ES-I3 (cell line): ENCODE results near the gene ZNF160.
A peak's percentile ranks its signal among the peaks of the same experiment; 100 is the strongest.
"Not testable (repeated sequence)": the region's sequence is repeated elsewhere in the genome, so short reads cannot be mapped to it uniquely, and the experiment has no call there.

Experiments
- H3K36me3 ChIP-seq: 2 replicates; pipeline ENCODE4 v1.6.1; 2013; ENCODE audit warnings: mild to moderate bottlenecking, low read length, control low read depth, moderate library complexity; ENCODE audit not compliant: insufficient read depth
- H3K4me1 ChIP-seq: 2 replicates; pipeline ENCODE4 v1.6.1; 2013; ENCODE audit warnings: mild to moderate bottlenecking, control low read depth, low read length; ENCODE audit not compliant: insufficient read depth
- H3K9ac ChIP-seq: 2 replicates; pipeline ENCODE4 v1.6.1; 2013; ENCODE audit warnings: low read depth, mild to moderate bottlenecking, low read length, moderate library complexity
- H3K9me3 ChIP-seq: 2 replicates; pipeline ENCODE4 v1.6.1; 2013; ENCODE audit warnings: mild to moderate bottlenecking, low read length, moderate library complexity; ENCODE audit not compliant: control insufficient read depth, insufficient read depth

ZNF160 gene

DNA sequence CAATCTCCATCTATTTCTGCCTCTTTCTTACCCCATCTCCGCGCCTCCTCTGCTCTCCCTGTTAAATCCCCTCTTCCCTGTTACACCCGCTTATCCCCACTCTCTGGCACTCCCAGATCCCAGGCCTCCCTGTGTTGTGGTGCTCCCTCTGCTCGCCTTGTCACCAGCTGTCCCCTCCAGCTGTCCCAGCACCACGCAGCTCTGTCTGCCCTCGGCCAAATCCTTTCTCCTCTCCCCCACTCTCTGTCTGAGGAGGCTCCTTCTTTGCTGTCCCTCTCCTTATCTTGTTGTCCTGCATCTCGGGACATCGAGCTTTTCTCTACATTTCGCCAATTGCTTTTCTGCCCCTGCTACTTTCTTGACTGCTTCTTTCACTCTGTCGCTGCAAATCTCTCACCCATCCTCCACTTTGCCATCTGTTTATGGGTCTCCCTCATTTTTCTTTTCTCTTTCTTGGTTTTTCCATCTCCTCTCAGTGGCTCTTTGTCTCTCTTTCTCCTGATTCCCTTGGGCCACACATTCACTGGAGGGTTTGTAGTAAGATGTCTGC, 941 bp downstream of the ZNF160 start:
- Histone ChIP-seq H3K4me1 (peaks cover 7% of the 10 kb centered on the region; the same call in 1 of the 2 replicates), H3K9ac (peak overlapping the region; percentile 83), H3K36me3 (no peaks in the 10 kb centered on the region), H3K9me3 (no peaks in the 10 kb centered on the region)

DNA sequence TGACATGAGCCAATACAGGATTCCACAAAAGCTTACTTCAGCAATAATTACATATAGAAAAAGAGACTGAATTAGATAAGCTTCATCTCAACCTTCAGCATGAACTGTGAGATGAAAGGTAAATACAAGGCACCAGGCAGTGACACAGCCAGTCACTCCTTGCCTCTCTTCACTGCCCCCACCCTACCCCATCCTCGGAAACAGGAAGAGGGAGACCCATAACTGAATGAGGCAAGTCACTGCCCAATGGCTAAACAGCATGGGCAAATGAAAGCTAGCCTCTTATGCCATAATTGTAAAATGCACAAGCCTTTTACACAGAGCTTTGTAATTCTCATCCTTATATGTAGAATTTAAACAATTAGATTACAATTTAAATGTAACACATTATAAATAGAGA, 1.7 kb downstream of the ZNF160 start:
- H3K36me3 ChIP-seq = no peaks in the 10 kb centered on the region
- H3K9me3 ChIP-seq = no peaks in the 10 kb centered on the region

DNA sequence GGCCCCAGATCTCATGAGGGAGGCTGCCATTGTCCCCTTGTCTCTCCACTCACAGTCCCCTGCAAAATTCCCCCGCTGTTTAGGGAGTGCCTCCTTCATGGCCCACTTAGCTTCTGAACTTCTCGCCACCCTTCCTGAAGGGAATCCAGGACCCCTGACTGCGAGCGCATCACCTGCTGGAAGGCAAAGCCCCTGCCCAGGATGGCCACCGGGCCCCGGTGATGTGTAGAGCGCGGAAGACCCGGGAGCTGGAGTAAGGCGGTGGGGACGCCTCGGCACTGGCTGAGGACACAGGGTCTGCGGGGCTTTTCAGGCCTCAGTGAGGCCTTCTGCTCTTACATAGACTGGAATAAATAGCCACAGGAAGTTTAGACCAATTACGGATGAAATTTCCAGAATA, 4.7 kb downstream of the ZNF160 start:
- not testable (repeated sequence) for H3K9ac ChIP-seq, H3K36me3 ChIP-seq, H3K9me3 ChIP-seq
- H3K4me1 ChIP-seq = peaks cover 10% of the 10 kb centered on the region; the same call in 1 of the 2 replicates

More for the DNA sequence above, 1.7 kb downstream of the ZNF160 start:
- Histone ChIP-seq H3K9ac (peak overlapping the region; percentile 83; the same call in 1 of the 2 replicates), H3K4me1 (peaks cover 7% of the 10 kb centered on the region; the same call in 1 of the 2 replicates)

DNA sequence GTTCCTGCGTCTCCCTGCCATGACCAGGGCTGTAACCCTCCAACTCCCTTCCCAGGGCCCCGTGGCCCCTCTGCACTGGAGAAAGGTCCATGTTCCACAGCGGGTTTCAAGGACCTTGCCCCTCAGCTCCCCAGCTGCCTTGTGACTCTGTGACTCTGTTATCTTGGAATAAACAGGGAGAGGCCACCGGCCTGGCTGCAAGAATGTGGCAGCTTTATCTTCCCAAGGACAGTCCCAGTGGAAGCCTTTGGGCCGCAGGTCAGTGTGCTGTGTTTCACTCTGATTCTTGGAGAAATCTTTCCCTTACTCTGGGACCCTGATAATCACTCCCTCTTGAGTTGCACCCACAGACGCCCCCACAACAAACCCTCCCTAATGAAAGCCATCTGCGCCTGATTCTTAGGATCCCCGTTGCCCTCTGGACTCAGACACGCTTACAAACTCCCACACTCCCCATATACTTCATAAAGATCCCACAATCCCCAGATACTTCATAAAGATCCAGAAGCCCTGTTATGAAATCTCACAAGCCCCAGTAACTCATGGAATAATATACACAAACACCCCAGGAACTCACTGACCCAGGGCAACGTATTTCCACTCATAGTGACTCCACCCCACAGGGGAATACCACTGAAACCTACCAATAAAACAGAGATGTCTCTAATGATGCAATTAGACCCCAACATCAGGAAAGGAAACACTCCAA, 6.1 kb downstream of the ZNF160 start:
- H3K36me3 ChIP-seq, H3K9me3 ChIP-seq, H3K9ac ChIP-seq: not testable (repeated sequence)
- H3K4me1 ChIP-seq = peaks cover 10% of the 10 kb centered on the region; the same call in 1 of the 2 replicates

GRCh38 chr19:53096579-53096978, 6.6 kb downstream of the ZNF160 start:
- not testable (repeated sequence) for H3K36me3 ChIP-seq, H3K9me3 ChIP-seq, H3K9ac ChIP-seq, H3K4me1 ChIP-seq

- no peaks in the 10 kb centered on the region for H3K9me3 ChIP-seq
- H3K9ac ChIP-seq = peak overlapping the region; percentile 37
- no peaks in the 10 kb centered on the region; the same call in 1 of the 2 replicates for H3K36me3 ChIP-seq
- H3K4me1 ChIP-seq = peaks cover 7% of the 10 kb centered on the region; the same call in 1 of the 2 replicates
Observed at GRCh38 chr19:53094754-53095575, 8.3 kb downstream of the ZNF160 start.

DNA sequence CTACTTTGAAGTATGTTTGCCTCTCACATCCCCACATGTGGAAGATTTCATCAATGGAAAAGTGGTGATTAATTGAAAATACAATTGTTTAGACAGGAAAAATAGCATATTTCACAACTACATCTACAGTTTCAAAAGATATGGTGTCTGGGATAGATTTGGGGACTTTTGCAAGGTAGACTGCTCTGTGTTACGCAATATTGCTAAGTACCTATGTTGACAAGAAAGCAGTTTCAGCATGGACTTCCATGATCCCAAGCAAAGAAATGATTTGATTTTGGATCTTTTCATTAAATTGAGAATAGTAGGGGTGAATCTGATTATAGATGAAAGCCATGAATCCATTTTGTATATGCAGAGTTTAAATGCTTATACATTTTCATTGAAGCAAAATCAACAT, 10.5 kb downstream of the ZNF160 start:
- Histone ChIP-seq H3K4me1 (peaks cover 7% of the 10 kb centered on the region; the same call in 1 of the 2 replicates), H3K9me3 (no peaks in the 10 kb centered on the region), H3K36me3 (no peaks in the 10 kb centered on the region; the same call in 1 of the 2 replicates), H3K9ac (no peak overlapping the region)

DNA sequence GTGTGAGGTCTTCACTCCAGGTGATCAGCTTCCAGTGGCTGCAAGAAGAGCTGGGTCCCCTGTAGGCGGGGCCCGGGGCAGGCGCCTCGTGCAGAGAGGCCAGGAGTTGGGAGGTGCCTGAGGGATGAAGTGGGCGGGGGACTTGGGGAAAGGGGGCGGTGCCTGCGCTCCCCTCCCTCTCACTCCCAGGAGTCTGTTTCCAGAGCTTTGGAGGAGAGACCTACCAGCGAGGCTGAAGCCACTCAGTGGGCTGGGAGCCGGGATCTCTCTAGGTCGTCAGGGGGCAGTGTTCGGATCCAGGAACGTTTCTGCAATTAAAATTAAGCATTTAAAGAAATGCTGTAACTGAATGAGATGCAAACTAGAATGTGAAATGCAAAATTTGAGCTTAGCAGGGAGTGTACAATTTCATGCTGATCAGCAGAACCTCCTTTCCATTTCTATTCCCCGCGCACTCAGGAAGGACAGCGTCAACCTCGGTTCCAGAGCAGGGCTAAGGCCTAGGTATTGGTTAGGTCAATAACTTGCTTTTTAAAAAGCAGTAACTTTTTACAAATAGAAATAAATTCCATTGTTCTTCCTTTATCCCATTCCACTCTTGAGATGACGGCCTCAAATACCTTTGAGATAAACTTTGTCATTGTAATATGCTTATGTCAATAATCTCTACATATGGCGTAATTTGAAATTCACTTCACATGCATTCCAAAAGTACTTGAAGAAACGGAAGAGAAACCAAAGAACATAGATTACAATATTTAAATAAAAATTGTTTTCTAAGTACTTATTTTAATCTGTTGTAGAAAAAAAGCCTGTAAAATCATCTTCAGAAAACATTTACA, 11.6 kb downstream of the ZNF160 start:
- no peak overlapping the region for H3K9ac ChIP-seq
- no peaks in the 10 kb centered on the region; the same call in 1 of the 2 replicates for H3K36me3 ChIP-seq
- no peaks in the 10 kb centered on the region for H3K9me3 ChIP-seq
- H3K4me1 ChIP-seq = peaks cover 7% of the 10 kb centered on the region; the same call in 1 of the 2 replicates

- Histone ChIP-seq H3K9me3 (no peaks in the 10 kb centered on the region), H3K9ac (no peak overlapping the region), H3K36me3 (peaks cover 7% of the 10 kb centered on the region; the same call in 1 of the 2 replicates), H3K4me1 (peaks cover 3% of the 10 kb centered on the region; the same call in 1 of the 2 replicates)
Observed at GRCh38 chr19:53088091-53088490, 15.1 kb downstream of the ZNF160 start.

DNA sequence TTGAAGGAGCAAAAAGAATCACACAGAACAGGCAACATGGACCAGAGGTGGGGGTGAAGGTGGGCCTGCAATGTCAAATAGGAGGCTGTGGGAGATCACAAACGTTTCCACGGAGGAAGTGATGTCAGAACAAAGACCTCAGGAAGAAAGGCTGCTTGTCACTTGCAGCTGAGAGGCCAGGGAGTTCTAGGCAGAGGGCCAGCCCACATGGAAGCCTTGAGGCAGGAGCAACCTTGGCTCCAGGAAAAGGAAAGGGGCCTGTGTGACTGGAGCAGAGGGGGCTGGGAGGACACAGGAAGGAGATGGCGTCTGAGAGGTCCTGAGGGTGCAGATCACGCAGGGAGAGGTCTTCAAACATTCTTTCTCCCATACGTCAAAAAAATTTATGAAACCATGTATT, 16.3 kb downstream of the ZNF160 start:
- H3K36me3 ChIP-seq = peaks cover 7% of the 10 kb centered on the region; the same call in 1 of the 2 replicates
- H3K9me3 ChIP-seq = no peaks in the 10 kb centered on the region
- peaks cover 3% of the 10 kb centered on the region; the same call in 1 of the 2 replicates for H3K4me1 ChIP-seq
- no peak overlapping the region for H3K9ac ChIP-seq

DNA sequence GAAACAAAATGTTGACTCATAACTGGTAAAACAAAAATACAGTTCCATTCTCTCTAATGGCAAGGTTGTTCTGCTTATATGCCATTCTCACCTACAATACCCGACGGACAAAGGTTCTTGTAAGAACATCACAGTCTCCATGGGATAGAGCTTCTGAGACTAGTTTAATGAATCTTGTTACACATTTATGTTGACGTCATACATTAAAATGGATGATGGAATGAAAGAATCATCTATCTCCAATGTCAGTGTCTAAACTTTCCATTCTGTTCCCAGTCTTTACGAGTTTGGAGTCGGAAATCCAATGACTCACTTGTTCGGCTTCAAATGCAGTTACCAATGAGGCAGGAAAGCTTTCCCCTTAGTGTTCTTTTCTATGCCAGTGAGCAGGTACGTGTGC, 17.7 kb downstream of the ZNF160 start:
- H3K9ac ChIP-seq = no peak overlapping the region
- H3K9me3 ChIP-seq = no peaks in the 10 kb centered on the region
- H3K36me3 ChIP-seq = peaks cover 7% of the 10 kb centered on the region; the same call in 1 of the 2 replicates
- H3K4me1 ChIP-seq = no peaks in the 10 kb centered on the region

GRCh38 chr19:53082929-53083328, 20.3 kb downstream of the ZNF160 start:
- Histone ChIP-seq H3K36me3 (peaks cover 7% of the 10 kb centered on the region; the same call in 1 of the 2 replicates), H3K9me3 (no peaks in the 10 kb centered on the region), H3K4me1 (no peaks in the 10 kb centered on the region), H3K9ac (no peak overlapping the region)

GRCh38 chr19:53079313-53079924, 23.8 kb downstream of the ZNF160 start:
- H3K36me3 ChIP-seq = peaks cover 5% of the 10 kb centered on the region
- H3K4me1 ChIP-seq = 0 out of 2 replicates have a peak, but pooled peaks cover 3% of the 10 kb centered on the region
- H3K9ac ChIP-seq = no peak overlapping the region
- H3K9me3 ChIP-seq = no peaks in the 10 kb centered on the region
